Hepatic stellate cell (primary cell): Measurements from ENCODE around the gene TYR.
"Not testable (repeated sequence)": the region's sequence is repeated elsewhere in the genome, so short reads cannot be mapped to it uniquely, and the experiment has no call there.

Experiments
- DNase-seq: peaks from one replicate; pipeline ENCODE4 v3.0.0; 2011; ENCODE audit warnings: low spot score

TYR gene

GRCh38 chr11:89177691-89178231, at the start of gene TYR:
TYR (plus strand) TSS chr11:89177875; CDS start chr11:89177954, 79 bp downstream.
- DNase-seq, result no peak

- DNase-seq, result no peak
Measured at GRCh38 chr11:89136606-89137005, 41.1 kb upstream of the TYR start.

- DNase-seq, result no peak
Measured at GRCh38 chr11:89147229-89147628, 30.4 kb upstream of the TYR start.

- DNase-seq, result no peak
Measured at GRCh38 chr11:89159974-89160373, 17.7 kb upstream of the TYR start.

- DNase-seq, result no peak
Measured at GRCh38 chr11:89161949-89162348, 15.7 kb upstream of the TYR start.

GRCh38 chr11:89163686-89164085, 14.0 kb upstream of the TYR start:
- no peak for DNase-seq

GRCh38 chr11:89168396-89168795, 9.3 kb upstream of the TYR start:
- no peak for DNase-seq

- no peak for DNase-seq
Measured at GRCh38 chr11:89175796-89176195, 1.9 kb upstream of the TYR start.

GRCh38 chr11:89176938-89177337, 737 bp upstream of the TYR start:
- no peak for DNase-seq

GRCh38 chr11:89181111-89181510, 3.4 kb downstream of the TYR start:
- DNase-seq, result no peak

- peak; percentile 7 for DNase-seq
Measured at GRCh38 chr11:89182773-89183518, 5.3 kb downstream of the TYR start.

GRCh38 chr11:89184021-89184420, 6.3 kb downstream of the TYR start:
- DNase-seq, result no peak

GRCh38 chr11:89189776-89190175, 12.1 kb downstream of the TYR start:
- no peak for DNase-seq

GRCh38 chr11:89201138-89201537, 23.5 kb downstream of the TYR start:
- no peak for DNase-seq

GRCh38 chr11:89203814-89204213, 26.1 kb downstream of the TYR start:
- DNase-seq, result no peak

GRCh38 chr11:89205378-89205777, 27.7 kb downstream of the TYR start:
- no peak for DNase-seq

- DNase-seq, result no peak
Measured at GRCh38 chr11:89220684-89221339, 43.1 kb downstream of the TYR start.

- DNase-seq, result no peak
Measured at GRCh38 chr11:89235083-89235482, 57.4 kb downstream of the TYR start.

- no peak for DNase-seq
Measured at GRCh38 chr11:89235976-89236375, 58.3 kb downstream of the TYR start.

GRCh38 chr11:89247007-89247406, 69.3 kb downstream of the TYR start:
- DNase-seq, result not testable (repeated sequence)

GRCh38 chr11:89249196-89249595, 71.5 kb downstream of the TYR start:
- DNase-seq, result no peak

GRCh38 chr11:89261483-89261882, 83.8 kb downstream of the TYR start:
- DNase-seq, result not testable (repeated sequence)

- DNase-seq, result no peak
Measured at GRCh38 chr11:89267660-89268302, 90.1 kb downstream of the TYR start.
